ENCODE data around the gene ENTPD5. TPM values are rescaled to one million over a fixed set of nuclear protein-coding genes. Genes with fewer than 3 reads are reported as not detected.

ENTPD5 gene
- total and polyA plus RNA-seq, 2 of the 4 experiments (the other 2 are of a cell fraction), result 7.3 to 8.1 TPM

DNA sequence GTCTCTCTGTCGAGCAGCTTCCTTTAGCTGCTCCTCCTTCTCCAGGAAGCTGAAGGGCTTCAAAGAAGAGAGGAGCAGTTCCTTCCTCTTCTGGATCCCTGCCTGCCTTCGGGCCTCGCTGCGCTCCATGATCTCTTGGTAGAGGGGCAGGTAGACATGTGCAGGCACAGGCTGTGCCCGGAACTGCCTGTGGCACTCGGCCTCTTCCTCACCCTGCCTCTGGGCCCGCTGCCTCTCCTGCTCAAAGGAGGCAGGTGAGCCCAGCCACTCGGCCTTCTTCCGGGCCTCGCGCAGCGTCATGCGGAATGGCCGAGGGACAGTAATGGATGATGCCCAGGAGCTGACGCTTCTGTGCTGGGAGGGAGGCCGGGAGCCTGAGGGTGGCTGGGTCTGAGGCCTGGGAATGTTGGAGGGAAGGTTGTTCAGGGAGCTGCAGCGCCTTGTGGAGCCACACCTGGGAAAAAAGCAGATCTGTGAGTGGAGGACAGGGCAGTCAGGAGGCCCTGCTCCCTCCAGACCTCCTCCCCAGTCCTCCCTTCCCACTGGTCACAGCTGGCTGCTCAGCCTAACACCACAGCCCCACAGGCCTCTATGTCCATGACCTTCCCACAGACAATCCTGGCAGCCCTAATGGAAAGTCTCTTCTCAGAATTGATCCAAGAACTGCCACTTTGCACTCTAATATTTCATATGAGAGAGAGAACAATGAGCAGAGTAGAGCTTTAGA, 74.5 kb downstream of the ENTPD5 start:
- no peak overlapping the region for H2AFZ ChIP-seq (replicated peaks; ENCODE audit: low read length, poor library complexity)
- no peak overlapping the region for H3K14ac ChIP-seq (replicated peaks; ENCODE audit: low read depth, low read length)
- no peak overlapping the region for H4K91ac ChIP-seq (ENCODE audit: insufficient read depth, low read depth, low read length)
- peaks cover 3% of the 10 kb centered on the region for H3K9me1 ChIP-seq (ENCODE audit: insufficient read depth, low read length)
- peak overlapping the region; percentile 37 for H2AK9ac ChIP-seq (replicated peaks; ENCODE audit: low read depth, low read length, poor library complexity)
- H3K9ac ChIP-seq (ENCODE audit: low read depth, low read length), result no peak overlapping the region
- no peak overlapping the region for H2AK5ac ChIP-seq (ENCODE audit: low read depth, low read length)
- H2BK20ac ChIP-seq (ENCODE audit: low read depth, low read length), result no peak overlapping the region
- no peaks in the 10 kb centered on the region for H3K27me3 ChIP-seq (ENCODE audit: control insufficient read depth, insufficient read depth, low read length)
- no TSS peak for BruUV-seq (replicated peaks)
- peaks cover 14% of the 10 kb centered on the region for H3K36me3 ChIP-seq (ENCODE audit: control insufficient read depth, insufficient read depth, low read length)
- ChIA-PET CTCF (no interaction called here), POLR2A (ENCODE audit: unreplicated experiment) (interaction anchor here (0.5 kb wide), 1 partner anchor 9 kb away, joined by 3 read pairs; no protein-coding TSS in a partner anchor)
- H2BK5ac ChIP-seq (ENCODE audit: low read depth, low read length, poor library complexity, severe bottlenecking), result no peak overlapping the region
- no peaks in the 10 kb centered on the region for H3K9me3 ChIP-seq (ENCODE audit: control insufficient read depth, insufficient read depth, low read length)
- intact Hi-C loops (cut with micrococcal nuclease), result no loop called here
- no peak overlapping the region for H2BK120ac ChIP-seq (ENCODE audit: low read depth, low read length)
- in situ Hi-C loops (cut with MboI; ENCODE audit: low sequenced_read_pairs), result no loop called here
- no peak overlapping the region for H3K23ac ChIP-seq (ENCODE audit: low read depth, low read length)
- no peak for ATAC-seq (ENCODE audit: low read depth)
- no peak overlapping the region for H3K4ac ChIP-seq (ENCODE audit: low read depth, low read length)
- no peak overlapping the region for H3K4me2 ChIP-seq (ENCODE audit: low read depth, low read length)
- no peak overlapping the region for H2BK15ac ChIP-seq (ENCODE audit: low read depth, low read length)
- H4K20me1 ChIP-seq (ENCODE audit: insufficient read depth, low read length), result no peaks in the 10 kb centered on the region
- TF ChIP-seq NFE2L2 (IDR thresholded peaks at IDR 0.05; ENCODE audit: low read depth, low read length) (no peak), CHD1 (IDR thresholded peaks at IDR 0.05; ENCODE audit: low read depth, low read length) (no peak), FOS (IDR thresholded peaks at IDR 0.05; ENCODE audit: low read depth, low read length) (no peak), RAD21 (IDR thresholded peaks at IDR 0.05; ENCODE audit: low read length) (no peak), BHLHE40 (IDR thresholded peaks at IDR 0.05; ENCODE audit: low read depth, low read length) (no peak), MAFK (IDR thresholded peaks at IDR 0.05; ENCODE audit: low read depth, low read length) (no peak), MAZ (IDR thresholded peaks at IDR 0.05; ENCODE audit: borderline replicate concordance, low read depth, low read length) (no peak), CEBPB (IDR thresholded peaks at IDR 0.05; ENCODE audit: low read depth, low read length) (no peak), SMC3 (IDR thresholded peaks at IDR 0.05; ENCODE audit: low read depth, low read length) (no peak), RFX5 (IDR thresholded peaks at IDR 0.05; ENCODE audit: low read depth, low read length) (no peak)
- TF ChIP-seq, protein P1, sequence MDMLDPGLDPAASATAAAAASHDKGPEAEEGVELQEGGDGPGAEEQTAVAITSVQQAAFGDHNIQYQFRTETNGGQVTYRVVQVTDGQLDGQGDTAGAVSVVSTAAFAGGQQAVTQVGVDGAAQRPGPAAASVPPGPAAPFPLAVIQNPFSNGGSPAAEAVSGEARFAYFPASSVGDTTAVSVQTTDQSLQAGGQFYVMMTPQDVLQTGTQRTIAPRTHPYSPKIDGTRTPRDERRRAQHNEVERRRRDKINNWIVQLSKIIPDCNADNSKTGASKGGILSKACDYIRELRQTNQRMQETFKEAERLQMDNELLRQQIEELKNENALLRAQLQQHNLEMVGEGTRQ (IDR thresholded peaks at IDR 0.05; ENCODE audit: low read depth, low read length), result no peak
- TF ChIP-seq, protein P2, sequence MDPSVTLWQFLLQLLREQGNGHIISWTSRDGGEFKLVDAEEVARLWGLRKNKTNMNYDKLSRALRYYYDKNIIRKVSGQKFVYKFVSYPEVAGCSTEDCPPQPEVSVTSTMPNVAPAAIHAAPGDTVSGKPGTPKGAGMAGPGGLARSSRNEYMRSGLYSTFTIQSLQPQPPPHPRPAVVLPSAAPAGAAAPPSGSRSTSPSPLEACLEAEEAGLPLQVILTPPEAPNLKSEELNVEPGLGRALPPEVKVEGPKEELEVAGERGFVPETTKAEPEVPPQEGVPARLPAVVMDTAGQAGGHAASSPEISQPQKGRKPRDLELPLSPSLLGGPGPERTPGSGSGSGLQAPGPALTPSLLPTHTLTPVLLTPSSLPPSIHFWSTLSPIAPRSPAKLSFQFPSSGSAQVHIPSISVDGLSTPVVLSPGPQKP (IDR thresholded peaks at IDR 0.05; ENCODE audit: borderline replicate concordance, low read depth, low read length), result no peak
- TF ChIP-seq, protein P3, sequence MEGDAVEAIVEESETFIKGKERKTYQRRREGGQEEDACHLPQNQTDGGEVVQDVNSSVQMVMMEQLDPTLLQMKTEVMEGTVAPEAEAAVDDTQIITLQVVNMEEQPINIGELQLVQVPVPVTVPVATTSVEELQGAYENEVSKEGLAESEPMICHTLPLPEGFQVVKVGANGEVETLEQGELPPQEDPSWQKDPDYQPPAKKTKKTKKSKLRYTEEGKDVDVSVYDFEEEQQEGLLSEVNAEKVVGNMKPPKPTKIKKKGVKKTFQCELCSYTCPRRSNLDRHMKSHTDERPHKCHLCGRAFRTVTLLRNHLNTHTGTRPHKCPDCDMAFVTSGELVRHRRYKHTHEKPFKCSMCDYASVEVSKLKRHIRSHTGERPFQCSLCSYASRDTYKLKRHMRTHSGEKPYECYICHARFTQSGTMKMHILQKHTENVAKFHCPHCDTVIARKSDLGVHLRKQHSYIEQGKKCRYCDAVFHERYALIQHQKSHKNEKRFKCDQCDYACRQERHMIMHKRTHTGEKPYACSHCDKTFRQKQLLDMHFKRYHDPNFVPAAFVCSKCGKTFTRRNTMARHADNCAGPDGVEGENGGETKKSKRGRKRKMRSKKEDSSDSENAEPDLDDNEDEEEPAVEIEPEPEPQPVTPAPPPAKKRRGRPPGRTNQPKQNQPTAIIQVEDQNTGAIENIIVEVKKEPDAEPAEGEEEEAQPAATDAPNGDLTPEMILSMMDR (conservative IDR thresholded peaks at IDR 0.05; ENCODE audit: low read depth, low read length), result no peak
- peaks cover 8% of the 10 kb centered on the region for H3K4me1 ChIP-seq (ENCODE audit: control insufficient read depth, insufficient read depth, low read length)
- DNase-seq, result no peak
- no peak overlapping the region for H3K18ac ChIP-seq (ENCODE audit: low read depth, low read length)
- H3K79me1 ChIP-seq (ENCODE audit: low read depth in 1 of 2, low read length in 2 of 2), result no peaks in the 10 kb centered on the region
- dilution Hi-C loops (cut with HindIII; ENCODE audit: low sequenced_read_pairs, unreplicated experiment), result no loop called here
- no peak overlapping the region for H4K8ac ChIP-seq (ENCODE audit: low read depth in 2 of 2, low read length in 2 of 2)
- no peak overlapping the region for H3K56ac ChIP-seq (ENCODE audit: extremely low read depth, insufficient read depth, low read length)
- 100% methylated on average over 1 of the region's 17 CpGs; no CpG with 5 or more reads in 1 of the 2 experiments for WGBS, 2 experiments (ENCODE audit: extremely low coverage in 2 of 2, insufficient read length in 1 of 2)
- H4K5ac ChIP-seq (ENCODE audit: low read depth, low read length), result no peak overlapping the region
- H3K27ac ChIP-seq (ENCODE audit: insufficient read depth, low read length), result no peak overlapping the region
- no peak overlapping the region for H3K4me3 ChIP-seq (ENCODE audit: insufficient read depth, low read depth, low read length)
